ENCODE measurements around the gene TMEM128.
"Not testable (repeated sequence)": the region's sequence is repeated elsewhere in the genome, so short reads cannot be mapped to it uniquely, and the experiment has no call there.

The TMEM128 gene

GRCh38 chr4:4256799-4257198 is 8.8 kb upstream of the TMEM128 start:
- no peak for DNase-seq (ENCODE audit: low read depth)
- no peak for TF ChIP-seq CTCF (IDR thresholded peaks at IDR 0.05; ENCODE audit: low read length, missing control alignments)
- H3K4me3 ChIP-seq (replicated peaks; ENCODE audit: low read depth, low read length): no peak overlapping the region

GRCh38 chr4:4254666-4255065 is 6.6 kb upstream of the TMEM128 start:
- no peak for DNase-seq (ENCODE audit: low read depth)
- no peak for TF ChIP-seq CTCF (IDR thresholded peaks at IDR 0.05; ENCODE audit: low read length, missing control alignments)
- H3K4me3 ChIP-seq (replicated peaks; ENCODE audit: low read depth, low read length): no peak overlapping the region

- no peak for DNase-seq (ENCODE audit: low read depth)
- no peak overlapping the region for H3K4me3 ChIP-seq (replicated peaks; ENCODE audit: low read depth, low read length)
- no peak for TF ChIP-seq CTCF (IDR thresholded peaks at IDR 0.05; ENCODE audit: low read length, missing control alignments)
Measured at GRCh38 chr4:4254199-4254598, 6.2 kb upstream of the TMEM128 start.

GRCh38 chr4:4249866-4250265 is 1.8 kb upstream of the TMEM128 start:
- no peak for TF ChIP-seq CTCF (IDR thresholded peaks at IDR 0.05; ENCODE audit: low read length, missing control alignments)
- H3K4me3 ChIP-seq (replicated peaks; ENCODE audit: low read depth, low read length): no peak overlapping the region

GRCh38 chr4:4249342-4249741 is 1.3 kb upstream of the TMEM128 start:
- not testable (repeated sequence) for H3K4me3 ChIP-seq (replicated peaks; ENCODE audit: low read depth, low read length); DNase-seq (ENCODE audit: low read depth)

More at GRCh38 chr4:4249866-4250265, 1.8 kb upstream of the TMEM128 start:
- DNase-seq (ENCODE audit: low read depth): no peak

GRCh38 chr4:4248885-4249203 is 821 bp upstream of the TMEM128 start:
- no peak for TF ChIP-seq CTCF (IDR thresholded peaks at IDR 0.05; ENCODE audit: low read length, missing control alignments)
- peak overlapping the region; percentile 93 for H3K4me3 ChIP-seq (replicated peaks; ENCODE audit: low read depth, low read length)
- no peak for DNase-seq (ENCODE audit: low read depth)

GRCh38 chr4:4247696-4248028 is 361 bp downstream of the TMEM128 start:
- H3K4me3 ChIP-seq (replicated peaks; ENCODE audit: low read depth, low read length): peak overlapping the region; percentile 93
- no peak for TF ChIP-seq CTCF (IDR thresholded peaks at IDR 0.05; ENCODE audit: low read length, missing control alignments)
- no peak for DNase-seq (ENCODE audit: low read depth)

GRCh38 chr4:4245172-4245571 is 2.9 kb downstream of the TMEM128 start:
- no peak overlapping the region for H3K4me3 ChIP-seq (replicated peaks; ENCODE audit: low read depth, low read length)
- DNase-seq (ENCODE audit: low read depth): no peak
- no peak for TF ChIP-seq CTCF (IDR thresholded peaks at IDR 0.05; ENCODE audit: low read length, missing control alignments)

- DNase-seq (ENCODE audit: low read depth); H3K4me3 ChIP-seq (replicated peaks; ENCODE audit: low read depth, low read length): not testable (repeated sequence)
Measured at GRCh38 chr4:4239551-4239950, 8.5 kb downstream of the TMEM128 start.
